Cerebellar nuclear complex (tissue), 1 donor: Measurements from ENCODE around the gene KCNG2.
"Not testable (repeated sequence)": the region's sequence is repeated elsewhere in the genome, so short reads cannot be mapped to it uniquely, and the experiment has no call there.

Experiments
- DNase-seq, 2 experiments: peaks; one replicate each; lab custom pipeline; 2025; lab: John Stamatoyannopoulos, UW

KCNG2 gene, protein sequence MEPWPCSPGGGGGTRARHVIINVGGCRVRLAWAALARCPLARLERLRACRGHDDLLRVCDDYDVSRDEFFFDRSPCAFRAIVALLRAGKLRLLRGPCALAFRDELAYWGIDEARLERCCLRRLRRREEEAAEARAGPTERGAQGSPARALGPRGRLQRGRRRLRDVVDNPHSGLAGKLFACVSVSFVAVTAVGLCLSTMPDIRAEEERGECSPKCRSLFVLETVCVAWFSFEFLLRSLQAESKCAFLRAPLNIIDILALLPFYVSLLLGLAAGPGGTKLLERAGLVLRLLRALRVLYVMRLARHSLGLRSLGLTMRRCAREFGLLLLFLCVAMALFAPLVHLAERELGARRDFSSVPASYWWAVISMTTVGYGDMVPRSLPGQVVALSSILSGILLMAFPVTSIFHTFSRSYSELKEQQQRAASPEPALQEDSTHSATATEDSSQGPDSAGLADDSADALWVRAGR

GRCh38 chr18:79797518-79798345 lies at the start of gene KCNG2:
Gene KCNG2 (plus strand): TSS chr18:79797938. CDS start chr18:79863668, 65,730 bp downstream.
- no peak for DNase-seq

DNA sequence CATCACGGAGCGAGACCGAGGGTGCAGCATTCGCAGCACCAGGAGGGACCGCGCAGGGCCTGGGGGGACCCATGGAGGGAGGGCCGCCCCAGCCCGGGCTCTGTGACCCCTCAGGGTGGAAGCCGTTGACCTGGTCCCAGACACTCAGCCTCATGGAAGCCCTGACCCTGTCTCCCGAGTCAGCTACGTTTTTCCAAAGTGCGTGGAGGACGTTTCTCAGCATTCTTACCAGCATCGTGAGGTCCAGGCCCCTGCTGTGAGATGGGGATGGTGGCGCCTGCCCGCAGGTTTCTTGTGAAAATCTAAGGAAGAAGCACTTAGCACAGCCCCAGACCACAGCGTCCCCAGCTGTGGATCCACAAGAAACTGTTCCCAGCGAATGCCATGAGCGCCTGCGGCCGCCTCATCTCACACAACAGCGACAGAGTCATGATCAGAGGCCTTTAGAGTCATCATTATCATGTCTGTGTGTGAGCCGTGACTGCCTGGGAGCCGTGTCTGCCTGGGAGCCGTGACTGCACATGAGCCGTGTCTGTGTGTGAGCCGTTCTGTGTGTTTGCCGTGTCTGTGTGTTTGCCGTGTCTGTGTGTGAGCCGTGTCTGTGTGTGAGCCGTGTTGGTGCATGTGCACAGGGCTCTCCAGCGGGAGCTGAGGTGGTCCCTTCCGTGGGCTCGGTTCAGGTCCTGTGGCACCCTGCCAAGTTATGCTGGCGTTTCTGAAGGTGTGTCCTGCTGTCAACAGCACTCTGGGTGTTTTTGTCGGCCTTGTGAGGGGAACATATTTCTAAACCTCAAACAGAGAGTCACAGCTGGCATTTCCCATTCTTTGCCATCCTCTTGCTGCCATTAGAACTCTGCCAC lies 49.2 kb upstream of the KCNG2 start:
- DNase-seq, result no peak

- DNase-seq, result no peak
These were observed 48.2 kb upstream of the KCNG2 start for GRCh38 chr18:79749251-79750191.

GRCh38 chr18:79750980-79751571 lies 46.7 kb upstream of the KCNG2 start:
- DNase-seq, result no peak

- not testable (repeated sequence) for DNase-seq
These were observed 45.7 kb upstream of the KCNG2 start for GRCh38 chr18:79751918-79752578.

- DNase-seq, result not testable (repeated sequence)
These were observed 44.8 kb upstream of the KCNG2 start for GRCh38 chr18:79752946-79753345.

DNA sequence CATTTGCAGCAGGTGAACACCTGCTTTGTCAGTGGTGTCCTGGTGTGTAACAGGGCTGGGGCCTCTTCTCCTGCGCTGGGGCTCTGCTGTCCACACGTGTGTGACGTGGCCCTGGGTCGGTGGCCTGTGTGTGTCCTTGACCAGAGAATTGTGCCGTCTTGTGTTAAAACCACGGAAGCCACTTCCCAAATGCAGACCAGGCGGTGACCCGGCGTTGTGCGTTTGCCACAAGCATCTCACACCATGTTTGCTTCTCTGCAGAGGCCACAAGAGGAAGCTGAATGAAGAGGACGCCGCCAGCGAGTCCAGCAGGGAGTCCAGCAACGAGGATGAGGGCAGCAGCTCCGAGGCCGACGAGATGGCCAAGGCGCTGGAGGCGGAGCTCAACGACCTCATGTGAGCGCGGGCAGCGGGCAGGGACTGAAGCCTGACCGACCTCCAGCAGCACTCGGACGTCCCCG lies 44.3 kb upstream of the KCNG2 start:
- DNase-seq, result no peak

- DNase-seq, result no peak
These were observed 43.5 kb upstream of the KCNG2 start for GRCh38 chr18:79754022-79754761.

- DNase-seq, result no peak
These were observed 42.8 kb upstream of the KCNG2 start for GRCh38 chr18:79754831-79755351.

DNA sequence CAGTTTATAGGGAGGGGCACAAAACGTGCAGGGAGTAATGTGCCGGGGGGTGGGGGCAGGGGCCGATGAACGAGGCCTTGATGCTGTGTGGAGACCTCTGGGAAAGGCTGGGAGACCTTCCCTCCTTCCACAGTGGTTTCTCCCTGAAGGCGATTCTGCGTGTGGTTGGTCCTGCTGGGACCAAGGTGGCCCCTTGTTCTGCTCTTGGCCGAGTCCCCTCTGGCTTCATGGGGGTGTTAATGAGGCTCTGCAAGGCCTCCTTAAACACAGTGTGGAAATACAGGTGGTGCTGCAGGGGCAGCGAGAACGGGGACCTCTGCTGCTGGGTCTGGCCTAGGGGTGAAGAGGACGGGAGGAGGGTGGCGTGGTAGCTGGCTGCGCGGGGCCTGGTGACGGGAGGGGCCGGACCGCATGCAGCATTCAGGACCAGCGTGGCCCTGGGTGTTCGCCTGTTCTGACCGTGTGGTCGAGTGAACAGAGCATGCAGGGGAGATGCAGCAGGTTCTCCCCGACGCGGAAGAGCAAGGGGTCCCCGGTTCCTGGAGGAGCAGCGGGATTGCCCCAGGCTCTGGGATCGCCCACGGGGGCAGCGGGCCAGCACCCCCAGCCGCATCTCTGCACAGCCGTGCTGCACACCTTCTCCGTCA lies 42.1 kb upstream of the KCNG2 start:
- DNase-seq, result no peak

DNA sequence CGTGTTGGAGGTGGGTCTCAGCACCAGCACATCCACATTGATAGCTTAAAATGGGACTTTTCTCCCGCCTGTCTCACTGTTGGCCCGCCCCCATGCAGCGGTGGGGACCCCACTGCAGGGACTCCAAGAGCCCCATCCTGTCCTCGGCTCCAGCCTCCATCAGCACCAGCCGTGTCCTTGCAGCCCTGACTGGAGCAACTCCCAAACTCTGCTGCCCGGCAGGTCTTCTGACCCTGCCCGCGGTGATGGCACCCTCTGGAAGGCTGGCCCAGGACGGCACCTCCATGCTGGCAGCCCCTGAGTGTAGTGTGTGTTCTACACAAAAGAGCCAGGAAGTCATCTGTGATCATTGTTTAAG lies 41.6 kb upstream of the KCNG2 start:
- no peak for DNase-seq

- DNase-seq, result no peak
These were observed 40.9 kb upstream of the KCNG2 start for GRCh38 chr18:79756826-79757225.

DNA sequence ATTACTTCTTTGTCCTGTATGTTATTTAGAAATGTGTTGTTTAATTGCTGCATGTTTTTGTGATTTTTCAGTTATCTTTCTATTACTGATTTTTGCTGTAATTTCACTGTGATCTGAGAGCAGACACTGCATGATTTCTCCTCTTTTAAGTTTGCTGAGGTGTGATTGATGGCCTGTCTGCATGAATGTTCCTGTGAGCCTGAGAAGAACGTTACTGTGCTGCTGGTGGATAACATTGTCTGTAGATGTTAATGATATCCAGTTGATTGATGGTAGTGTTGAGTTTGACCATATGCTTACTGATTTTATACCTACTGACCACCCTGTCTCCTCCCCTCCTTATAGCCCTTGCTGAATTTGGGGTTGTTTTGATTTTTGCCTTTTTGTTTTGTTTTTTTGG lies 37.4 kb upstream of the KCNG2 start:
- DNase-seq, result no peak

DNA sequence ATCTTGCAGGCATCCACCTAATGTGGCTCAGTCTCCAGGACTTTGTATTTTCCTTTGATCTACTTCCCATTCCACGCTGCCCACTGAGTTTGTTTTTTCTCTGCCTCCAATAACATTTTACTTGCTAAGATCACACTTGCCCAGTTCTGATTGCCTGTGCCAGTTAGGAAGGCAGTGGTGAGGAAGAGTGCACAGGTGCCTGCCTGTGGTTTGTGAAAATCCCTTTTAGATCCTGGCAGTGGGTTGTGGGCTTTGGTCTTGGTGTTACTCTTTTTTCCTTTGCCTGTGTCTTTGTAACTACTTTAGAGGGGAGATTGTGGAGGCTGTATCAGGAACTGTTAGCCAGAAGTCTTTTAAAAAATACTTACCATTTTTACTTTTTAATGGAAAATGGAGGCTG lies 36.9 kb upstream of the KCNG2 start:
- no peak for DNase-seq

DNA sequence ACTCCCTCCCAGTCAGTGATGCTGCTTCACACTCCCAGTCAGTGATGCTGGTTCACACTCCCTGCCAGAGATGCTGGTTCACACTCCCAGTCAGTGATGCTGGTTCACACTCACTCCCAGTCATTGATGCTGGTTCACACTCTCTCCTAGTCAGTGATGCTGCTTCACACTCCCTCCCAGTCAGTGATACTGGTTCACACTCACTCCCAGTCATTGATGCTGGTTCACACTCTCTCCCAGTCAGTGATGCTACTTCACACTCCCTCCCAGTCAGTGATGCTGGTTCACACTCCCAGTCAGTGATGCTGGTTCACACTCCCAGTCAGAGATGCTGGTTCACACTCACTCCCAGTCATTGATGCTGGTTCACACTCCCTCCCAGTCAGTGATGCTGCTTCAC lies 34.3 kb upstream of the KCNG2 start:
- no peak for DNase-seq

GRCh38 chr18:79764131-79764530 lies 33.6 kb upstream of the KCNG2 start:
- DNase-seq, result no peak

- DNase-seq, result no peak
These were observed 32.1 kb upstream of the KCNG2 start for GRCh38 chr18:79765491-79766245.

DNA sequence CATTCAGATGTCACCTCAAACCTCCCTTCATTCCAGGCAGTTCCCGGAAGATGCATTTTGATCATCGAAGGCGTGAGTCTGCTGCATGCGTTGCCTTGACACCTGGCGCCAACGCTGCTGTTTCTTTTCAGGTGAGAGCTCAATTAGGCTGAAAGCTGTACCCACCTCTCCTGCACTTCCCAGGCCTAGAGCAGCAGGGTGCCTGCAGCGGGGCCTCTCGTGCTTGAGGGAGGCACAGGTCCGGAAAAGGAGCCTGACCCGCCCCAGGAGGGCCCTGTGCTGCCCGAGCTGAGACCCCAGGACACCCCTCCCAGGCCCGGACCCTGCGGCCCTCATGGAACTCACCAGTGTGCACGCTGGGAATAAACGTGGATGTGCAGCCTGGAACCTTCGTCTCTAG lies 31.4 kb upstream of the KCNG2 start:
- no peak for DNase-seq
